HS-27A (cell line): Measurements from ENCODE around the gene RHCE.
"Not testable (repeated sequence)": the region's sequence is repeated elsewhere in the genome, so short reads cannot be mapped to it uniquely, and the experiment has no call there.

Experiments
- DNase-seq: peaks from one replicate; pipeline ENCODE4 v3.0.0-alpha.2; 2012; ENCODE audit warnings: low read depth, missing footprints

RHCE gene

DNA sequence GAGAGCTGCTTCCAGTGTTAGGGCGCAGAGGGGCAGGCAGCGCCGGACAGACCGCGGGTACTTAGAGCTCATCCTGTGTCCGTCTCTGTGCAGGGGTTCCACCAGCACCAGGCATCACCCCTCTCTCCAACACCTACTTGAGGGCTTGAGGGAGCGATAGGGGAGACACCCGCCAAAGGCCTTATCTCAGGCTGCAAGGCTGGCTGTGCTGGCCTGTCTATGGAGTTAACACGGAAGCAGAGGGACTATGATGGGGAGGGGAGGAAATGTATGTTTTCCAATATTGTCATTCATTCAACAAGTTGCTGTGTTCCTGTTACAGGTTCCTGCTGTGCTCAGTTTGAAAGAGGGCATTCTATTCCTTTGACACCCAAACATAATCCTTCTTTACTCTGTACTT, at the start of gene RHCE:
Gene RHCE, minus strand, starts transcription at position 111 of the 400 bp plus-strand sequence. Its CDS starts 39 bp downstream, at position 72.
- DNase-seq, result not testable (repeated sequence)

DNA sequence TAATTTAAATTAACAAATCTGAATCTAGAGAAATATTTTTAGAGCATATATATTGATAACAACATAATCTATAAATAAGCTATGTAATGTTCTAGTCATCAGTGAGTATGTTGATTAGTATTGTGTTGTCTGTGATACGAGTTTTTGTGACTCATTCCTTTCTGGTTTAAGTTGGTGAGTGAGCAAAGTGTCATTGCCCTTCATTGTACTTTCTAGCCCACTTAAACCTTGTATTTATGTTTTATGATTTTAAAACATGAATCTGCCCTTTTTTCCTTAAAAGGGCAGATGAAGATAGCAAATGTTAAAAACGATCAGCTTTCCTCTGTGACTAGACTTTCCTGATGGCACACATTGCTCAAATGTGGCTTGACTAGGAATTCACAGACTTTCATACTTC, 48.6 kb upstream of the RHCE start:
- DNase-seq, result no peak

DNA sequence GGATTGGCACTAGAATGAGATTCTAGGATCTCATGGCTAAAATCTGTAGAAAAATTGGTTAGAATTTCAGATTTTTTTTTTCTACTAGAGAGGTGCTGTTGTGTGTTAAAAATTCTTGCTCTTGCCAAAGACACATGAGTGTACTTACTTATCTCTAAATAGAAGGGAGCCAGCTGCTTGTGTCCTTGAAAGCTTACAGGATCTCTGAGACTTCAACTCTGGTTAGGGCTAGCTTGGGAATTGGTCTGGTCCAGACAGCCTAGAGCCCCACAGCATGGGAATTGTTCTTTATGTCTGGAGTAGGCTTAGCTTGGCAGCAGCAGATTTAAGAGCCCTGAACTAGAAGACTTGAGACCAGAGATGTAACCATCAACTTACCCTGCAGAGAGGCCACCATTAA, 47.4 kb upstream of the RHCE start:
- no peak for DNase-seq

DNA sequence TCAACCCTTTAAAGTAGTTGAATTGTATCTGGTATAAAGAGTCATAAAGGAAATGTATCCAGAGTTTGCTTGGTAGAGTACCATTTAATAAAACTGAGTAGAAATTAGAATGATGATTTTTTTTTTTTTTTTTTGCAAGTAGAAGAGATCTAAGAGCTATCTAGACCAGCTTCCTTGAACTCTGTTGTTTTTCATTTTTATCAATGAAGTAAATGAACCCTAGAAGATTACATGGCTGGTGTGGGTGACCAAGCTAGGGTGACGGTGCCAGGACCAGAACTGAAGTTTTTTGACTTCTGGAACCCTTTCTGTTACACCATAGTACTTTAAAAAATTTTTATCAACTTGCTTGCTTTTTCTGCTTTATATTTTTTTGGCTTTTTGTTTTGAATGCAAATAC, 47.0 kb upstream of the RHCE start:
- DNase-seq, result no peak

DNA sequence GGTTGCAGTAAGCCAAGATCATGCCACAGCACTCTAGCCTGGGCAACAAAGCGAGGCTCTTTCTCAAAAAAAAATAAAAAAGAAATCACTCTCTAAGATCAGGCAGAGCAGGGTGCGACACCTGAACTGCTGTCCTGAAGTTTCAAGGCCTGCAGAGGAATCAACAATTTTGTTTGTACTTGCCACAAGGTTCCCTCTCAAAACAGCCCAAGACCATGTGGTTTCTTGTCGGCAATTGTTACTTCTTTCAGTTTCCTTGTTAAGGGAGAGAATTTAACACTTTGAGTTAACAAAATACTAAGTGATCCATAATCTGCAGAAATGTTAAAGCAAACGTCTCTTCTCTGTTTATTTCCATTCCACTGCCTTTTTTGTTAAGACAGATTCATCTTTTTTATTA, 46.6 kb upstream of the RHCE start:
- DNase-seq, result no peak

DNA sequence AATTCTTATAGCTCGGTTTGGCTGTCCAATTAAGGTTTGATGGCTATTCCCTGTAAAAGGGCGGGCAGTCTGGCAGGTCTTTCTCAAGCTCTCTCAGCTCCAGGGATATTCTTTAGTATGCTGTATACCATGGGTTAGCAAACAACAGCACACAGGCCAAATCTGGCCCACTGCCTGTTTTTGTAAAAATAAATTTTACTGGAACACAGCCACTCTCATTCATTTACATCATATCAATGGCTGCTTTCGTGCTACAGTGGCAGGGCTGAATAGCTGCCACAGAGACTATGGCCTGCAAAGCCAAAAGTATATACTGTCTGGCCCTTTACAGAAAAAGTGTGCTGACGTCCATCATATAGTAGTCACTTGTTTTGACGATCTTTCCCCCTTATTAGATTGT, 42.1 kb upstream of the RHCE start:
- DNase-seq, result no peak

DNA sequence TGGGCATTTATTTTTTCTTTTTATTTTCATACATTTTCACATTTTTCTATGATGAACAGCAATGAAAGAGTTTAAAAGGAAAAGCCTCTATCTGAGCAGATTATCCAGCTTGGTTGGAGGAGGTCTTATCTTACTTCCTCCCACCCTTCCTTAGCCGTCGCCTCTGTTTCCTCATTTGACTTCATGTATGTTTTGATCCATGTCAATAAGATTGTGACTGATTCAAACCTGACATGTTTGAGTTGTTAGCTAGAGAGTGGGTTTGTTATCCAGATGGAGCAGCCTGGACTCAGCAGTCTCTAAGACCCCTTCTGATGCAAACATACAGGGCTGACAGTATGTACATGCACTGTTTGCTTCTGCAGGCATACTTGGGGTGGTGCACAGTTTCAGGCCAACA, 41.2 kb upstream of the RHCE start:
- no peak for DNase-seq

DNA sequence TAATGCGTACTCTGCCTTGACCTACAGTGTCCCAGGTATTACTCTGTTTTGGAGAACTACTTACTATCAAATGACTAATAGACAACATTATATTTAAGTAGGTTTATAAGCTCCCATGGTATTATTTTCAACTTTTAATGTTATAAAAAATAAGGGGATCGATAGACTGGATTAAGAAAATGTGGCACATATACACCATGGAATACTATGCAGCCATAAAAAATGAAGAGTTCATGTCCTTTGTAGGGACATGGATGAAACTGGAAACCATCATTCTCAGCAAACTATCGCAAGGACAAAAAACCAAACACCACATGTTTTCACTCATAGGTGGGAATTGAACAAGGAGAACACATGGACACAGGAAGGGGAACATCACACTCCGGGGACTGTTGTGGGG, 40.2 kb upstream of the RHCE start:
- not testable (repeated sequence) for DNase-seq

DNA sequence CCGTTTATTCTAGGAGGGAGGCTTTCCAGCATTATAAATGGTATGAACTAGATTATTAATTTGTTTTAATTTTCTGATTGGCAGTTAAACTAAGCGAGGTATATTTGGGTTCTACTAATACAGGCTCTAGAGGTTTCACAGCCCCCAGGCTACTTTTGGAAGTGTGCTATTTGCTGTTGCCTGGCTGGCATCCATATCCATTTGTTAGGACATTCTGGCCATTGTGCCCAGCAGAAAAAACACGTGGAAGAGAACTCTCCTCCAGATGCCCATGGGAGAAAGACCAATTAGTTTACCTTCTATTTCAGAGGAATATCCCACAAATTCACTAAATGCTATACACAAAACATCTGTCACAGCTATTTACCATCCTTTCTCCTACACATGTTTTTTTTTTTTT, 39.4 kb upstream of the RHCE start:
- DNase-seq, result no peak

DNA sequence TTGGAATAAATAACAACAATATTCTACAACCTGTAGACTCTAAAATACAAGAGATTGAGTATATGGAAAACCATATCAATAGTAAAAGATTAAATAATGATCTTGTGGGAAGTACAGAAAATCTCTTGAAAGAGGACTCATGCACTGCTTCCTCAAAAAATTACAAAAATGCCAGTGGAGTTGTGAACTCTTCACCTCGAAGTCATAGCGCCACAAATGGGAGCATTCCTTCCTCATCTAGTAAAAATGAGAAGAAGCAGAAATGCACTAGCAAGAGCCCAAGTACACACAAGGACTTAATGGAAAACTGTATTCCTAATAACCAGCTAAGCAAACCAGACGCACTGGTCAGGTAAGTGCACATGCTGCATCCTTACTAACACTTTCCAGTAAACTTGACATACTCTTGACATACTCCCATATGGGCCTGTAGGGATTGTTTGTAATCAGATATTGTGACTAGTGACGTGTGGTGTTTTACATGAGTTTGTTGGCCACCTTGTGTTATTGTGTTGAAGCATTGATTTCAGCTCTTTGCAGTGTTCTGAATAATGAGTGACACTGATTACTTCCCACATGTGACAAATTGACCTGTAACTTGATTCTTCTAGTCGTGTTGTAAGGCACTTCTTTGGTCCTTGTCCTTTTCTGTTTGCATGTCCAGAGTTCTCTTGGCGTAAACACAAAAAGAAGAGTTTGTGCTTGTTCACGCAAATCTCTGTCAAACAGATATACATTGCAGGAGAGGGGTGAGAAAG, 38.1 kb upstream of the RHCE start:
- DNase-seq, result no peak

DNA sequence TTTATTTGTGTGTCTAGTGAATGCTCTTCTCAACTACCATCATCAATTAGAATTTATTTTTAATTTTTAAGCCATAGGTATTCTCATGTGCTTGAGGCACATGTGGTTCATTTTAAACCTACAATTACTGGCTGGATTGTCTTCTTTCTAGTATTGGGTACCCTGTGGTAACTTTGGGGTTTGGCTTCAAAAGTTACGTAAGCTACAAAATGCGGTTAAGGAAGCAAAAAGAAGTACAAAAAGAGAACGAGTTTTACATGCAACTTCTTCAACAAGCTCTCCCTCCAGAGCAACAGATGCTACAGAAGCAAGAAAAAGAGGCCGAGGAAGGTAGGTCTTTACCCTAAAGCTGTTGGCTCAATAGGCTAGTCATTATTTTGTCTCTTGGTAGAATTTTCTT, 35.9 kb upstream of the RHCE start:
- DNase-seq, result no peak

DNA sequence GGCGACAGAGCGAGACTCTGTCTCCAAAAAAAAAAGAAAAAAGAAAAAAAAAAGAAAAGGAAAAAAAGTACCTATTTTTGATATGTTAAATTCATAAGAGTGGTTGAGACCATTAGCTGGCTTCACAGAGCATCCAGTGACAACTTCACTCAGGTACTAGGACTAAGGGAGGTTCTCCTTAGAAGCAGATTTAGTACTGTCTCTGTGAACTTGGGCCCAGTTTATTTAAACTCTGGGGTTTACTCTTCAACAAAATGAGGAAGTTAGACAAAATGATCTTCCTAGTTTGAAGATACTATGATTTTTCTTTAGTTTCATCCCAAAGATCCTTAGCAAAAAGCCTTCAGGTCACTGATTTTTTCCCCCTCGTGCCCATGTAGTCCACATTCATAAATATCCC, 31.3 kb upstream of the RHCE start:
- no peak for DNase-seq

DNA sequence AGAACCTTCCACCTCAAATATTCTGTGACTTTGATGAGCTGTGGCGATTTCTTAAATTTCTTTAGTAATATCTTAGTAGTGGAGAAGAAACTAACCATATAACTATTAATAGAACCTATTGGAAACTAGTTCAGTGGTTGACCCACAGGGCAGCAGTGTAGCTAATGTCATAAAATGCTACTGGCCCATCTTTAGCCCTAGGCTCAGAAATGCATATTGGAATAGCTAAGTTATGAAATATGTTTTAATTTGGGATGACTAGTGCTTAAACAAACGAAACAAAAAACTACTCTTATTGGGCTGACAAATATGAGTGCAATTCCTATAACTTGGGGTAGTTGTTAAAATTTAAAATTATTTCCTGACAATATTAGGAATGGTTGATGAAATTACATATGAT, 30.3 kb upstream of the RHCE start:
- DNase-seq, result no peak

DNA sequence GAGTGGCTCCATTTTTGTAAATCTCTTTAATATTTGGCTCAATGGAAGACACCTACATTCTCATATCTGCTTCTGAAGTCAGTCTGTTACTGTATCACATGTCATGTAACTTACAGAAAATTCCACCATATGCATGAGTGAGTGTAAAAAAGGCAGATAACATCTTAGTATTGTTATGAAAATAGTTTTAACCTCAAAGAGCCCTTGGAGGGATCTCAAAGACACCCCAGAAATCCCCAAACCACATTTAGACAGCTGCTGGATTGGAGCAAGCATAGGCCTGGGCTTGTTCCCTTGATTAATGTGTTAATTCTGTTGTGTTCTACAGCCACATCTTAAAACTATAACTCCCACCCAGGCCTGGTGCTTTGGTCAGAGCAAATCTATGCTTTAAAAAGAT, 26.9 kb upstream of the RHCE start:
- DNase-seq, result no peak

DNA sequence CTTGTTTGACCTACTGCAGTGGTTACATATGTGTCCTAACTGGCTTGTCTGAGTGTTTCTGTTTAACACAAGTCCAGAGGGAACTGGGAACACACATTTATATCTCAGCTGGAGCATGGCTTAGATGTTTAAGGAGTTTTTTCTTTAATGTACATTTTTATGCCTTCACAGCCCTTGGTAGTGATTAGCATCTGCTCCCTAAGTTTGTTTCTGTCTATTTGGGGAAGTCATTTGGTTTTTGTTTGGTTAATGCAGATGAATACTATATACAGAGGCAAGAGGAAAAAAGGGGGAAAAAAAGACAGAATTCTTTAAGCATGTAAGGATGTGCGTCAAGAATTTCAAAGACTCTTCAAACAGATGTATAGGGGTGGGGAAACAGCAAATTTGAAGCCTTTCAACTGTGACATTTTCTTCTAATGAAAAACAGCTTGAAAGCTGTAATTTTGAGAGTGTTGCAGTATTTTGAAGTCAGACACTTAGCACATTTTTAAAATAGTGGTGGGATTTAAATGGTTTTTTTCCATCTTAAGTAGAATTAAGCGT, 25.4 kb upstream of the RHCE start:
- DNase-seq, result no peak

DNA sequence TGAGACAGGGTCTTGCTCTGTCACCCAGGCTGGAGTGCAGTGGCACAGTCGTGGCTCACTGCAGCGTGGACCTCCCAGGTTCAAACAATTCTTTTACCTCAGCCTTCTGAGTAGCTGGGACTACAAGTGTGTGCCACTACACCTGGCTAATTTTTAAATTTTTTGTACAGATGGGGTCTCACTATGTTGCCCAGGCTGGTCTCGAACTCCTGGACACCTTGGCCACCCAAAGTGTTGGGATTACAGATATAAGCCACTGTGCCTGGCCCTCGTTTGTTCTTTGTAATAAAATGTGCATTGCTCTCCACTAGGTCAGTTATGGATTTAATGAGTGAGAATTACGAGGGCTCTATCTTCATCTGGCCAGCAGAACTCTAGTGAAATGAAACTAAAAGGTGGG, 24.0 kb upstream of the RHCE start:
- DNase-seq, result not testable (repeated sequence)

DNA sequence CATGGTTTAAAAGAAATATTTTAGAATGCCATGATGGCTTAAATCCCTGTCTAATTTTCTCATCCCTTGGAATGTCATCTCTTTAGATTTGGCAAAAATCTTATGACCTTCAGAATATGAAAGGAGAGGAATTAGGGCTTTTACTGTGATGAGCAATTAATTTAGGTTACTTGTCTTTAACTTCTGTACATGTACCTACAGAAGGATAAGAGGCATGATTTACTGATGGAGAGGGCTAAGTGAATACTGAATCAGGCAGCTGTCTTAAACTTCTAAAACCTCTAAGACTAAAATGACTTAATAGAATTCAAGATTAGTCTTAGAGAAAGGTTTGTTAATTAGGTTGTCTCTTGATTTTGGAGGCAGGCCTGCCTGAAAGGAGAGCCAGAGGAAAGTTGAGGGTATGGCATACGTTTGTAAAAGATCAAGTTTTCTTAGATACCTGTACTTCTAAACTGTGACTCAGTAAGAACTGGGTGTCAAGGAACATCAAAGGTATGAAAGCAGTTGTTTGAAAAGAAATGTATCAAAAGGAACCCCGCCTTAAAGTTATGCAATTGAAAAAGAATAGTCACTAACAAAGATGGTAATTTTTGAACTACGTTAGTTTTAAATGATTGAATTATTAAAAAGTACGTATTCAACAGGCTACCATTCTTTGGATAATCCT, 22.5 kb upstream of the RHCE start:
- no peak for DNase-seq

DNA sequence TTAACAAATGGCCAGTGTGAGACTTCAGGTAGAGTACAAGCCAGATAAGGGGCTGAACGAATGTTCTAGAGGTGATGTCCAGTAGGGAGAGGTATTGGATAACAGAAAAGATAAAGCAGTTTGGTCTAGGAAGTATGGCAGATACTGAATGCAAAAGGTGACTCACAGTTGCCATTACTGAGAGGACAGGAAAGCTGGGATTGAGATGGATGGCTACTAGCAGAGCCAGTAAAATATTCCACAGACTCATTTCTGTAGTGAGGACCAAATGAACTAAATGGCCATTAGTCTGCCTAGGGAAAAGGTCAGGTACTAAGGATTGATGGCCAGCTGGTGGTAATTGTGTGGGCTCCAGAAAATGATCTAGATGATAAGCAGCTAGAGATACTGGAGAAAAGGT, 21.6 kb upstream of the RHCE start:
- DNase-seq, result no peak

DNA sequence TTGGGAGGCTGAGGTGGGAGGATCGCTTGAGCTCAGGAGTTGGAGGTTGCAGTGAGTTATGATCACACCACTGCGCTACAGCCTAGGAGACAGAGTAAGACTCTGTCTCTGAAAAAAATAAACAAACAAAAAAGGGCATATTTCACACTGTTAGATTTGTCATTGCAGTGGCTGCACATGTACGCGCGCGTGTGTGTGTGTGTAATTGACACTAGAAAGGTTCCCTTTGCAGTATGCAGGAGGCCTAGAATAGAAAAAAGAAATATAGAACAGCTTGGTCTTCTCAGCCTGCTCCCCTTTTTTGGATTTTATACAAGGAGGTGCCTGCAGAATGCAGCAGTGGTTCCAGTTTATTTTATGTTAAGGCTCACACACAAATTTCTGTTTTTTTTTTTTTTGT, 18.7 kb upstream of the RHCE start:
- no peak for DNase-seq

DNA sequence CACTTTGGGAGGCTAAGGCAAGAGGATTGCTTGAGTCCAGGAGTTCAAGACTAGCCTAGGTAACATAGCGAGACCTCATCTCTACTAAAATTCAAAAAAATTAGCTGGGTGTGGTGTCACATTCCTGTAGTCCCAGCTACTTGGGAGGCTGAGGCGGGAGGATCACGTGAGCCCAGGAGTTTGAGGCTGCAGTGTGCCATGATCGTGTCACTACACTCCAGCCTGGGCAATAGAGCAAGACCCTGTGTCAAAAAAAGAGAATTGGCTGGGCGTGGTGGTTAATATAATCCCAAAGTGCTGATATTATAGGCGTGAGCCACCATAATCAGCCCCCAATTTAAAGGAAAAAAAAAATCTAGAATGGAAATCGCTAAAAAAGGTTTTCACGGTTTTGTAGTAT, 17.0 kb upstream of the RHCE start:
- no peak for DNase-seq

DNA sequence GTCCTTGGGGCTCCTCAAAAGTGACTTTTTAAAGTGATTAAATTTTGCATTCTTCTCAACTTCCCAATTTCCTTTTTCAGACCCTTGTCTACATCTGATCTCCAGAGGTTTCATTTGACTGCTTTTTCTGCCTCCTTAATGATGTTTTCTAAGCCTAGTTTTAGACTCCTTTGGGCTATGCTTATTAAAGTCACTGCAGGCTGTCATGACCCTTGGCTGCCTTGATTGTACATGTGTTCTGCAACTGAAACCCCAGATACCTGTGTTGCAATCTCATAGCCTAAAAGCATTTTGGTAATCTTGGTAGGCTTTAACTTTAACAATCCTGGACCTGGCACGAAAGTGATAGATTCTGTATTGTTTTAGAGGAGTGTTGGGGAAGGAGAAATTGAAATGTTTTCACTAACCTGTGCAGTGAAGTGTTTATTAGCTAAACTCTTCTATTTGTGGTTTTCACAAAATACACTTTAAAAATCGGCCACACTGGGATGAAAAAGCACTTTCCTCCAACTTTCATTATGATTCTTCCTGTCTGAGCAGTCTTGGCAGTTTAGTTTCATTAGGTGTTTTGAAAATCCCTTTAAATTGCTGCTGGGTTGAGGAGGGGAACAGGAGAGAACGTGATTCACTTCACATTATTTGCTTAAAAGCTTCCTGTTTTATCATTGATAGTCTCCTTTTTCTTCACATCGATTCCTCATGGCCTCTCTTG, 14.9 kb upstream of the RHCE start:
- DNase-seq, result no peak

DNA sequence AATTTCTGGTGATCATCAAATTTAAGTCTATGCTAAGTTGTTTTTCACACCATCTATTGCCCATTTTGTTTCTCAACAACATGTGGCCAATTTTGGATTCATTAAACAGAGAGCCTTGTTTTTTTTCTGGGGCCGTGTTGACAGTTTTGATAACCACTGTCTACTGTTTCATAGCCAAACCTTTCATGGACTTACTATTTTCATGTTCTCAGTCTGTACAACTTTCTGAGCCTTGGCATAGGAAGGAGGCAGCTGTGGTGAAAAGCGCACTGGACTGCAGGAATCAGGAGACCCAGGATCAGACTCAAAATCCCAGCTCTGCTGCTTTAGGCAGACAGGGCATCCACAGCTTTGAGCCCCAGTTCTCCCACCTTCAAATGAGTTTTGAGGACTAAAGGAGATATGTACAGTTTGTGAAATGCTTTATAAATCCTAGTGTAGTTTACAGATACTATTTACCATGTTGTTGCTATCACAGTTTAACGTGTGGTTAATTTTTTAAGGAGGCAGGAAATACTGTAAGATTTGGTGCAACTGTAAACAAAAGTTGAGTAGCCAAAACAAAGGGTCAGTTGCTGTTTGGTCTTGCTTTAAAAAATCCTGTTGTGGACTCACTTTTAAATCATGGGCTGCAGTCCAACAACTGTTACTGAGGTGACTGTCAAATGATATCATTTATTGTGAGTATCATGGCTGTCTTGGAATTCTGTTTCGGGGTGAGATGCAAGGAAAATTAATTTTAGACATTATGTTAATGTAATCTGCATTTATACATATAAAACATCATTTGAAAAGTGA, 13.0 kb upstream of the RHCE start:
- no peak for DNase-seq
